Heart right ventricle (tissue), 16 donors: ENCODE data around the gene IMMP2L. TPM values are rescaled to one million over a fixed set of nuclear protein-coding genes. Genes with fewer than 3 reads are reported as not detected.
A peak's percentile ranks its signal among the peaks of the same experiment; 100 is the strongest.

Source experiments
- ATAC-seq, 8 donors: fragments of 200-7000 bp; cut with Tn5 transposase; one replicate each; pipeline ENCODE4 v1.9.1; 2020; ENCODE audit warnings: mild to moderate bottlenecking in 8 of 8, moderate library complexity in 8 of 8, moderate number of reproducible peaks in 1 of 8
- DNase-seq, 2 donors: peaks; one replicate each; pipeline ENCODE4 v3.0.0-alpha.2; 2020
- H3K27ac ChIP-seq, 10 donors: fragments of 200-600 bp; sonication (generic) in 2 of 10; one replicate each; pipeline versions ENCODE4 v1.5.0 to v1.8.0; 2020 to 2022; ENCODE audit warnings: mild to moderate bottlenecking in 3 of 10
- H3K27me3 ChIP-seq, 7 donors: fragments of 200-600 bp; one replicate each; pipeline ENCODE4 v1.8.0; 2021 to 2022; ENCODE audit warnings: mild to moderate bottlenecking in 2 of 7
- H3K36me3 ChIP-seq, 9 donors: fragments of 200-600 bp; sonication (generic) in 1 of 9; one replicate each; pipeline versions ENCODE4 v1.5.0 to v1.8.0; 2020 to 2022; ENCODE audit warnings: mild to moderate bottlenecking in 2 of 9
- H3K4me1 ChIP-seq, 9 donors: fragments of 200-600 bp; sonication (generic) in 1 of 9; one replicate each; pipeline versions ENCODE4 v1.5.0 to v1.8.0; 2020 to 2022; ENCODE audit warnings: mild to moderate bottlenecking in 4 of 9
- H3K4me3 ChIP-seq, 10 donors: fragments of 200-600 bp; sonication (generic) in 2 of 10; one replicate each; pipeline versions ENCODE4 v1.5.0 to v1.8.0; 2020 to 2022; ENCODE audit warnings: mild to moderate bottlenecking in 7 of 10, moderate library complexity in 2 of 10
- H3K9me3 ChIP-seq, 11 donors: fragments of 200-600 bp in 10 of 11; sonication (generic) in 2 of 11; one replicate each; pipeline versions ENCODE4 v1.5.0 to v1.8.0; 2013 to 2022; ENCODE audit warnings: mild to moderate bottlenecking in 2 of 11, control low read depth in 1 of 11, moderate library complexity in 1 of 11
- WGBS, 2 donors: extraction: QIAGEN DNeasy Blood & Tissue Kit; methylation state at CpG; one replicate each; pipeline ENCODE4 v1.1.7; 2013; ENCODE audit warnings: inconsistent platforms in 1 of 2; 5-methylcytosine and 5-hydroxymethylcytosine counted together
- intact Hi-C, 10 donors: fragments of 100-400 bp; cut with DNase I; formaldehyde crosslinking; loops; one replicate each; pipeline versions ENCODE4 v1.11.1 to v1.14.2; 2022
- polyA plus RNA-seq, 2 donors: library from polyadenylated mRNA; stranded (reverse); fragments of 200-250 nt; gene quantifications; one replicate each; pipeline ENCODE4 v1.2.3, GENCODE V29; 2013
- total RNA-seq, 10 donors: library from RNA; stranded (reverse); fragmentation: NEBNext Ultra II Directional in 3 of 10; extraction: Animal tissue kit (Norgen Biotek cat#: 25700) in 3 of 10; gene quantifications; one replicate each; pipeline versions ENCODE4 v1.2.1 to v1.2.4, GENCODE V29; 2021 to 2023
- TF ChIP-seq, protein P1 (sequence below), 9 donors: fragments of 200-600 bp; sonication (generic) in 2 of 9; IDR thresholded peaks; one replicate each; pipeline versions ENCODE4 v1.5.0 to v1.8.0; 2021 to 2022; ENCODE audit warnings: antibody characterized with exemption in 9 of 9, mild to moderate bottlenecking in 5 of 9, moderate library complexity in 1 of 9
- donor health status: Arrhythmogenic right ventricular cardiomyopathy.
- donor health status: ischemic (EF 13 %, LVEDD 7.1; RV severe dilation, severe dysfunction).
- donor health status: healthy with polysubstance abuse.
- donor health status: DM: no; HTN: yes; CAD: no.
- donor health status: DM: no; HTN: no; CAD: no.
- donor health status: ischemic (EF 25% LVEDD 6.9; RV normal size, moderate dysfunction).
- donor health status: ischemic (EF 25% LVEDD 5.7; RV mildly dilated, moderate dysfunction).
- donor health status: healthy.
- donor health status: DM: yes; HTN: yes; CAD: no.
- donor health status: Ischemic cardiomyopathy.
- donor health status: ischemic (EF 35%, LVEDD 5.7; RV mildly dilated, moderate dysfunction).
- donor health status: nonischemic (EF 11% LVEDD 7.7; RV severe dilation, severe dysfunction).
- donor health status: DM: yes; HTN: yes; CAD: no.
- donor health status: PGD.
- donor health status: ischemic (EF 29% LVEDD 5.4; RV normal size, mild dysfunction).
- donor health status: nonischemic (EF 23%, LVEDD 6.1; RV moderate dilation, normal function).

Gene IMMP2L
- total and polyA plus RNA-seq, 12 donors, result 4.3 to 20.8 (median 17.3) TPM

DNA sequence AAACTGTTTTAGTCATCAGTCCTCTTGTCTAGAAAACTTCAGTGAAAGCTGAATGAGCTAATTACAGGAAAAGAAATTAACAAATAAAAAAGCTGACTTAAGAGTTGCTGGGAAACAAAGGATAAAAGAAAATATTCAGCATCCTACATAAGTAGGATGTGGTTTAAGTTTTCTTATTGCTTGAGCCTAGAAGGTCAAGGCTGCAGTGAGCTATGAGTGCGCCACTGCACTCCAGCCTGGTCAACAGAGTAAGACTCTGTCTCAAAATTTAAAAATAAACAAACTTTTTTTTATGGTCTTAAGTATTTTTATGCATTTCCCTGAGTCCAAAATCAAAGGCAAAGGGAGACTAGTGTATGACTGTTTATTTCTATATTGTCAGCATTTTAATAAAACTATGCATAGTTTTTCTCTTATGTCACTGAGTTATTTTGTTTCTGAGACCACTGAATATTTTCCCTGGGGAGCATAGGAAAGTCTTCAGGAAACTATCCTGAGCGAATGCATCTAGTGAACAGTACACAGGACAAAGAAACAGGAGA, 511.3 kb downstream of the IMMP2L start:
- ATAC-seq (no peak), DNase-seq (no peak)
- Histone ChIP-seq H3K27ac (no peak overlapping the region), H3K4me1 (peaks cover 0 to 5% (median 0%) of the 10 kb centered on the region in 9 donors), H3K9me3 (no peaks in the 10 kb centered on the region), H3K27me3 (no peaks in the 10 kb centered on the region), H3K36me3 (no peaks in the 10 kb centered on the region), H3K4me3 (no peak overlapping the region)
- WGBS, 2 donors, result 61 to 70% methylated on average over 2 of the region's 2 CpGs
- TF ChIP-seq, protein P1, sequence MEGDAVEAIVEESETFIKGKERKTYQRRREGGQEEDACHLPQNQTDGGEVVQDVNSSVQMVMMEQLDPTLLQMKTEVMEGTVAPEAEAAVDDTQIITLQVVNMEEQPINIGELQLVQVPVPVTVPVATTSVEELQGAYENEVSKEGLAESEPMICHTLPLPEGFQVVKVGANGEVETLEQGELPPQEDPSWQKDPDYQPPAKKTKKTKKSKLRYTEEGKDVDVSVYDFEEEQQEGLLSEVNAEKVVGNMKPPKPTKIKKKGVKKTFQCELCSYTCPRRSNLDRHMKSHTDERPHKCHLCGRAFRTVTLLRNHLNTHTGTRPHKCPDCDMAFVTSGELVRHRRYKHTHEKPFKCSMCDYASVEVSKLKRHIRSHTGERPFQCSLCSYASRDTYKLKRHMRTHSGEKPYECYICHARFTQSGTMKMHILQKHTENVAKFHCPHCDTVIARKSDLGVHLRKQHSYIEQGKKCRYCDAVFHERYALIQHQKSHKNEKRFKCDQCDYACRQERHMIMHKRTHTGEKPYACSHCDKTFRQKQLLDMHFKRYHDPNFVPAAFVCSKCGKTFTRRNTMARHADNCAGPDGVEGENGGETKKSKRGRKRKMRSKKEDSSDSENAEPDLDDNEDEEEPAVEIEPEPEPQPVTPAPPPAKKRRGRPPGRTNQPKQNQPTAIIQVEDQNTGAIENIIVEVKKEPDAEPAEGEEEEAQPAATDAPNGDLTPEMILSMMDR (IDR thresholded peaks at IDR 0.05), result no peak
- intact Hi-C loops, result no loop called here

DNA sequence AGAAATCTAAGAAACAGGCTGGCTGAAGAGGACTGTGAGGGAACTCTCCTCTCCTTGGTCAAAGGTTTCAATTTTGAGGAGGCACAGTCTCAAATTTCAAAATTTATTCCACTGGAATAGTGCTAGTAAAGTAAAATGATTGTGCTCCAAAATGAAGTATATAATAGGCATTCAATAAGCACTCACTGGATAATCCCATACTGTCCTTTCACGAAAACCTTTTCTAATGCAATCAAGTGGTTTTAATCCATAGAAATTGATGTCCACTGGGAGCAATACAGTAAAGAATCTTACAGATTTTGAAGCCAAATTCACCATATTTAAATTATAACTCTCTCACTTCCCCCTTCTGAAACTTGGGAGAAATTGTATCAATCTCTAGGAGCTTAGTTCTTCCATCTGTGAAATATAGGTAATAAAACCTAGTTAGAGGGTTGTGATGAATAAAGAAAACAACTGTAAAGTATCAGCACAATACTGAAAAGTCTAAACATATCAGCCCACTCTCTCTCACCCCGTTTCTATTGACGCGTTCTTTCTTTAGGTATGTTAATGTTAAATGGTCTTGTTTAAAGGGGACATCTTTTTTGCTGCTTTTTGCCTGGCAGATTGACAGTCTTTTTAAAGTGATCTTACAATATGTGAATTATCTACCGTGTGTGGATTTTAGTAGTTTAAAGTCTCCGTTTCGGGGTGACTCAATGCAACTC, 512.2 kb downstream of the IMMP2L start:
- Histone ChIP-seq H3K27me3 (no peaks in the 10 kb centered on the region), H3K4me1 (peaks cover 0 to 5% (median 0%) of the 10 kb centered on the region in 9 donors), H3K4me3 (no peak overlapping the region), H3K36me3 (no peaks in the 10 kb centered on the region), H3K9me3 (no peaks in the 10 kb centered on the region), H3K27ac (no peak overlapping the region)
- intact Hi-C loops, result no loop called here
- ATAC-seq (no peak), DNase-seq (no peak)
- TF ChIP-seq, protein P1 (IDR thresholded peaks at IDR 0.05), result no peak
- WGBS, 2 donors, result 69 to 73% methylated on average over 7 of the region's 7 CpGs

DNA sequence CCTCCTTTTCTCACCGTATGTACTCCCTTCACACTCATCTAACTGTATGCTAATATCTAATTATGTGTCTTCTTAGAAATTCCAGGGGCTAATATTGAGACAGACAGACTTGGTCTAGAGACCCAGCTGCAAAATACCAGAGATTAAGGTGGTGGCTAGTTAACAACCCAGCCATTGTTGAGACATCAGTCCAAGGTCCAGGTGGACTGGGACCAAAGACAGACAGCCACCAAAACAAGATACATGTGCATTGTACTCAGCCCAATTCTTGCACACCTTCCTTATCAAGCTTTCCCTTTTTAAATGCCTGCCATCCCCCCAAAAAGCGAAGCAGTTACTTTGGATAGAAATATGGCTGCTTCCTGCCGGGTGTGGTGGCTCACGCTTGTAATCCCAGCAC, 514.7 kb downstream of the IMMP2L start:
- H3K27me3 ChIP-seq, result no peaks in the 10 kb centered on the region
- no peaks in the 10 kb centered on the region for H3K36me3 ChIP-seq
- peaks cover 0 to 5% (median 0%) of the 10 kb centered on the region in 9 donors for H3K4me1 ChIP-seq
- H3K4me3 ChIP-seq, result no peak overlapping the region
- intact Hi-C loops, result no loop called here
- TF ChIP-seq, protein P1 (IDR thresholded peaks at IDR 0.05), result no peak
- no peak overlapping the region for H3K27ac ChIP-seq
- H3K9me3 ChIP-seq, result no peaks in the 10 kb centered on the region
- WGBS, 2 donors, result 95% methylated on average over 4 of the region's 4 CpGs
- DNase-seq, result no peak
- ATAC-seq, result no peak

DNA sequence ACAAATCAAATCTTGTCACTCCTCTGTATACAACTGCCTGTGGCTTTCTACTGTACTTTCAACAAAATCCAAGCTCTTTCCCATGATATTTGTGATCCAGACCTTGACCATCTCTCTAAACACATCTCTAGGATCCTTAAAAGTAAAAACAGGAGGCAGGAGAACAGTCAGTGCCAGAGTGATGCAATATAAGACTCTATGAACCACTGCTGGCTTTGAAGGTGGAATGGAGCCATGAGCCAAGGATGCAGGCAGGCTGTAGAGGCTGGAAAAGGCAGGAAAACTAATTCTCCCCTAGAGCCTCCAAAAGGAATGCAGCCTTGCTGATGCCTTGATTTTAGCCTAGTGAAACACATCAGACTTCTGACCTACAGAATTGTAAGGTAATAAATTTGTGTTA, 516.8 kb downstream of the IMMP2L start:
- Histone ChIP-seq H3K4me1 (no peaks in the 10 kb centered on the region), H3K36me3 (no peaks in the 10 kb centered on the region), H3K27ac (no peak overlapping the region), H3K9me3 (no peaks in the 10 kb centered on the region), H3K27me3 (no peaks in the 10 kb centered on the region), H3K4me3 (no peak overlapping the region)
- intact Hi-C loops, result no loop called here
- ATAC-seq (peak in 3 of 8 donors; percentile 63 to 64 (median 63)), DNase-seq (peak in 1 of 2 donors; percentile 6)
- TF ChIP-seq, protein P1 (IDR thresholded peaks at IDR 0.05), result no peak
